Endothelial cell of umbilical vein (primary cell): ENCODE results near the gene PCDH17. TPM values are rescaled to one million over a fixed set of nuclear protein-coding genes. Genes with fewer than 3 reads are reported as not detected.

Experiments used
- BruUV-seq: library from RNA; stranded (reverse); fragments of 400-500 nt; replicated peaks from 2 replicates; lab custom pipeline; 2021; lab: Mats Ljungman, UMichigan
- CTCF ChIA-PET: fragments of 300-600, 350-600 bp; sonication (Branson Sonifier 250); formaldehyde crosslinking; loops from one replicate; lab custom pipeline; 2021; ENCODE audit warnings: antibody characterized with exemption, inconsistent platforms; lab: Charles Lee
- POLR2A ChIA-PET: fragments of 300-600, 350-600 bp; sonication (Branson Sonifier 250); formaldehyde crosslinking; loops from one replicate; lab custom pipeline; 2021; ENCODE audit warnings: antibody characterized with exemption, inconsistent platforms; lab: Charles Lee
- DNase-seq: peaks from one replicate; pipeline ENCODE4 v3.0.0-alpha.2; 2011; ENCODE audit warnings: low read depth, low spot score
- FAIRE-seq: peaks from 2 replicates; lab custom pipeline; 2011; peaks lifted over from hg19 to GRCh38; lab: Jason Lieb, UNC
- H2AFZ ChIP-seq: 2 replicates; pipeline ENCODE4 v1.6.0; 2012; ENCODE audit warnings: low read depth, low read length, control low read depth, inconsistent platforms
- H3K27ac ChIP-seq: 2 replicates; pipeline ENCODE4 v1.5.1; 2011; ENCODE audit warnings: low read depth, mild to moderate bottlenecking, control low read depth, low read length, moderate library complexity; ENCODE audit not compliant: insufficient read depth
- H3K27me3 ChIP-seq, 2 experiments: 2 replicates each; pipeline versions ENCODE4 v1.6.0 to v1.6.1; 2011; ENCODE audit warnings: low read length in 2 of 2, mixed read lengths in 1 of 2; ENCODE audit not compliant: control insufficient read depth in 2 of 2, insufficient read depth in 2 of 2
- H3K36me3 ChIP-seq, 2 experiments: 2 replicates in 1 of 2; 3 replicates in 1 of 2; pipeline ENCODE4 v1.5.1; 2011; ENCODE audit warnings: low read length in 2 of 2, mild to moderate bottlenecking in 1 of 2, moderate library complexity in 1 of 2; ENCODE audit not compliant: control insufficient read depth in 2 of 2, insufficient read depth in 2 of 2; ENCODE audit errors: extremely low read depth in 1 of 2
- H3K4me1 ChIP-seq: 3 replicates; pipeline ENCODE4 v1.5.1; 2011; ENCODE audit warnings: mild to moderate bottlenecking, low read length; ENCODE audit not compliant: control insufficient read depth, insufficient read depth; ENCODE audit errors: extremely low read depth
- H3K4me2 ChIP-seq: 2 replicates; pipeline ENCODE4 v1.6.1; 2011; ENCODE audit warnings: low read length, control low read depth, mixed read lengths; ENCODE audit not compliant: insufficient read depth
- H3K4me3 ChIP-seq, 3 experiments: fragments of 200-600 bp in 1 of 3; sonication (generic), shearing (Covaris generic) in 1 of 3; replicated peaks in 1 of 3; 2 replicates each; pipeline ENCODE4 v1.5.1; 2011 to 2016; ENCODE audit warnings: control low read depth in 3 of 3, low read length in 3 of 3, mild to moderate bottlenecking in 2 of 3, inconsistent platforms in 1 of 3, low read depth in 1 of 3, moderate library complexity in 1 of 3; ENCODE audit not compliant: insufficient read depth in 1 of 3
- H3K79me2 ChIP-seq: 2 replicates; pipeline ENCODE4 v1.6.0; 2012; ENCODE audit warnings: low read length, inconsistent platforms; ENCODE audit not compliant: control insufficient read depth, insufficient read depth
- H3K9ac ChIP-seq: replicated peaks from 2 replicates; pipeline ENCODE3; 2011; ENCODE audit warnings: low read length, control low read depth; ENCODE audit not compliant: insufficient read depth; ENCODE audit errors: extremely low read depth
- H3K9me1 ChIP-seq: replicated peaks from 3 replicates; pipeline ENCODE4 v1.6.0; 2011; ENCODE audit warnings: mild to moderate bottlenecking, low read length; ENCODE audit not compliant: control insufficient read depth, insufficient read depth; ENCODE audit errors: extremely low read depth
- H3K9me3 ChIP-seq: replicated peaks from 2 replicates; pipeline ENCODE4 v1.5.1; 2012; ENCODE audit warnings: low read length, inconsistent platforms; ENCODE audit not compliant: control insufficient read depth, insufficient read depth
- H4K20me1 ChIP-seq: replicated peaks from 2 replicates; pipeline ENCODE3; 2011; ENCODE audit warnings: mild to moderate bottlenecking, low read length; ENCODE audit not compliant: control insufficient read depth, insufficient read depth; ENCODE audit errors: extremely low read depth
- EZH2 ChIP-seq: IDR thresholded peaks from 2 replicates; pipeline ENCODE4 v1.6.1; 2012; ENCODE audit warnings: borderline replicate concordance, low read depth, mild to moderate bottlenecking, moderate library complexity, low read length, inconsistent platforms; ENCODE audit not compliant: severe bottlenecking
- FOS ChIP-seq: IDR thresholded peaks from 2 replicates; pipeline ENCODE4 v1.6.1; 2011; ENCODE audit warnings: mild to moderate bottlenecking, low read length, moderate library complexity, borderline replicate concordance; ENCODE audit not compliant: insufficient read depth
- GATA2 ChIP-seq: IDR thresholded peaks from 2 replicates; pipeline ENCODE4 v1.7.0; 2011; ENCODE audit warnings: low read depth, mild to moderate bottlenecking, moderate library complexity, mixed read lengths, low read length; ENCODE audit not compliant: insufficient read length, insufficient read depth
- JUN ChIP-seq: IDR thresholded peaks from 2 replicates; pipeline ENCODE4 v1.6.1; 2011; ENCODE audit warnings: borderline replicate concordance, low read depth; ENCODE audit not compliant: insufficient read length, insufficient read depth
- MYC ChIP-seq: IDR thresholded peaks from one replicate; pipeline ENCODE4 v1.6.1; 2011; ENCODE audit warnings: mild to moderate bottlenecking, low read depth, low read length
- POLR2A ChIP-seq: IDR thresholded peaks from 2 replicates; pipeline ENCODE4 v1.6.1; 2012; ENCODE audit warnings: low read depth, mild to moderate bottlenecking, control low read depth, low read length
- POLR2AphosphoS5 ChIP-seq: IDR thresholded peaks from 2 replicates; pipeline ENCODE4 v1.6.1; 2012; ENCODE audit warnings: low read depth, mild to moderate bottlenecking, control low read depth, low read length, moderate library complexity; ENCODE audit not compliant: insufficient read depth
- dilution Hi-C: fragments of 300-500 bp; cut with MboI; formaldehyde crosslinking; loops from one replicate; pipeline ENCODE4 v1.15.0; 2019; ENCODE audit warnings: low sequenced_read_pairs; ENCODE audit not compliant: extremely low pct_ligation_motif_present
- intact Hi-C: fragments of 100-400 bp; cut with micrococcal nuclease; formaldehyde crosslinking; loops from one replicate; pipeline ENCODE4 v1.10.0; 2022
- polyA plus RNA-seq, 4 experiments: library from polyadenylated mRNA; depleted of rRNA in 3 of 4; stranded (reverse) in 3 of 4; unstranded in 1 of 4; fragments of >200 nt; gene quantifications; 2 replicates each; pipeline versions ENCODE4 v1.2.1 to v1.2.3, GENCODE V29; 2011 to 2012; ENCODE audit warnings: missing spikeins in 1 of 4
- total RNA-seq: library from RNA; stranded (reverse); gene quantifications from 2 replicates; pipeline ENCODE4 v1.2.3, GENCODE V29; 2021
- TF ChIP-seq, protein P1 (sequence below), 2 donors: IDR thresholded peaks; 1 replicate in 1 of 2; 2 replicates in 1 of 2; pipeline ENCODE4 v1.5.1; 2011; ENCODE audit warnings: low read length in 2 of 2, mild to moderate bottlenecking in 2 of 2, moderate library complexity in 2 of 2, control low read depth in 1 of 2, inconsistent platforms in 1 of 2, low read depth in 1 of 2; ENCODE audit not compliant: insufficient read depth in 1 of 2; ENCODE audit errors: extremely low read depth in 1 of 2
- TF ChIP-seq, protein P2 (sequence below): IDR thresholded peaks from 2 replicates; pipeline ENCODE4 v1.6.1; 2011; ENCODE audit not compliant: insufficient read depth, insufficient read length

The PCDH17 gene
- total and polyA plus RNA-seq, 2 donors (not counting 3 experiments of a cell fraction or from before 2014, with no cell fraction given), result 2.1 to 4.2 TPM

DNA sequence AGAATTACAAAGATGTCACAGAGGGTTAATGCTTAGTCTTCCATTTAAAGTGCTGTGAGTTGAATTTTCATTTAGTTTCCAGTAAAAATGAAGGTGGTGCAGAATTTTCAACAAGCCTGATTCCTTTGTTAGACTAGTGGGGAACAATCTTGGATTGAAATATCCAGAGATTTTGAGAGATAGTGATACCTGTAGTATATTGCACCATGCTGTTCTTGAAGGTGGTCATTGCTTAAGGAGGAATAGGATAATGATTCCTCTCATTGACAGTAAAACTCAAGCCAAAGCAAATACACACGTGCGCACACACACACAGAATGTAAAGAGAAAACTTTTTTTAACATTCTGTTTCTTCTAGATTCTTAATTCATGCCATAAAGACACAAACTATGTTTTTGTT, 5.3 kb downstream of the PCDH17 start:
- Histone ChIP-seq H3K4me2 (peak overlapping the region; percentile 28), H3K9ac (no peak overlapping the region), H3K9me1 (no peaks in the 10 kb centered on the region), H3K9me3 (no peaks in the 10 kb centered on the region), H3K79me2 (no peaks in the 10 kb centered on the region), H3K4me1 (peaks cover 27% of the 10 kb centered on the region), H3K4me3 (no peak overlapping the region), H3K27me3 (peaks cover 5 to 9% of the 10 kb centered on the region in 2 experiments), H3K36me3 (no peaks in the 10 kb centered on the region), H3K27ac (no peak overlapping the region), H4K20me1 (no peaks in the 10 kb centered on the region), H2AFZ (no peak overlapping the region)
- FAIRE-seq (peak; percentile 43), DNase-seq (no peak)
- dilution Hi-C loops, result no loop called here
- CTCF ChIA-PET, result no interaction called here
- TF ChIP-seq JUN (no peak), FOS (no peak), MYC (no peak), GATA2 (no peak), EZH2 (no peak), POLR2AphosphoS5 (no peak), POLR2A (no peak)
- TF ChIP-seq, protein P1, sequence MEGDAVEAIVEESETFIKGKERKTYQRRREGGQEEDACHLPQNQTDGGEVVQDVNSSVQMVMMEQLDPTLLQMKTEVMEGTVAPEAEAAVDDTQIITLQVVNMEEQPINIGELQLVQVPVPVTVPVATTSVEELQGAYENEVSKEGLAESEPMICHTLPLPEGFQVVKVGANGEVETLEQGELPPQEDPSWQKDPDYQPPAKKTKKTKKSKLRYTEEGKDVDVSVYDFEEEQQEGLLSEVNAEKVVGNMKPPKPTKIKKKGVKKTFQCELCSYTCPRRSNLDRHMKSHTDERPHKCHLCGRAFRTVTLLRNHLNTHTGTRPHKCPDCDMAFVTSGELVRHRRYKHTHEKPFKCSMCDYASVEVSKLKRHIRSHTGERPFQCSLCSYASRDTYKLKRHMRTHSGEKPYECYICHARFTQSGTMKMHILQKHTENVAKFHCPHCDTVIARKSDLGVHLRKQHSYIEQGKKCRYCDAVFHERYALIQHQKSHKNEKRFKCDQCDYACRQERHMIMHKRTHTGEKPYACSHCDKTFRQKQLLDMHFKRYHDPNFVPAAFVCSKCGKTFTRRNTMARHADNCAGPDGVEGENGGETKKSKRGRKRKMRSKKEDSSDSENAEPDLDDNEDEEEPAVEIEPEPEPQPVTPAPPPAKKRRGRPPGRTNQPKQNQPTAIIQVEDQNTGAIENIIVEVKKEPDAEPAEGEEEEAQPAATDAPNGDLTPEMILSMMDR (IDR thresholded peaks at IDR 0.05; ENCODE audit: extremely low read depth in 1 of 2, insufficient read depth in 1 of 2, low read depth in 1 of 2, low read length in 2 of 2), result no peak
- TF ChIP-seq, protein P2, sequence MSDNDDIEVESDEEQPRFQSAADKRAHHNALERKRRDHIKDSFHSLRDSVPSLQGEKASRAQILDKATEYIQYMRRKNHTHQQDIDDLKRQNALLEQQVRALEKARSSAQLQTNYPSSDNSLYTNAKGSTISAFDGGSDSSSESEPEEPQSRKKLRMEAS, result no peak
- no TSS peak for BruUV-seq
- intact Hi-C loops, result loop anchor here (10.0 kb wide), 3 partner anchors 668 to 1818 kb away; no protein-coding TSS in a partner anchor
- POLR2A ChIA-PET, result no interaction called here
